Central memory CD4-positive, alpha-beta T cell (primary cell): ENCODE measurements around the gene TEPSIN.
"Not testable (repeated sequence)": the region's sequence is repeated elsewhere in the genome, so short reads cannot be mapped to it uniquely, and the experiment has no call there.

Source experiments
- DNase-seq: peaks from one replicate; pipeline ENCODE4 v3.0.0; 2022

TEPSIN gene

DNA sequence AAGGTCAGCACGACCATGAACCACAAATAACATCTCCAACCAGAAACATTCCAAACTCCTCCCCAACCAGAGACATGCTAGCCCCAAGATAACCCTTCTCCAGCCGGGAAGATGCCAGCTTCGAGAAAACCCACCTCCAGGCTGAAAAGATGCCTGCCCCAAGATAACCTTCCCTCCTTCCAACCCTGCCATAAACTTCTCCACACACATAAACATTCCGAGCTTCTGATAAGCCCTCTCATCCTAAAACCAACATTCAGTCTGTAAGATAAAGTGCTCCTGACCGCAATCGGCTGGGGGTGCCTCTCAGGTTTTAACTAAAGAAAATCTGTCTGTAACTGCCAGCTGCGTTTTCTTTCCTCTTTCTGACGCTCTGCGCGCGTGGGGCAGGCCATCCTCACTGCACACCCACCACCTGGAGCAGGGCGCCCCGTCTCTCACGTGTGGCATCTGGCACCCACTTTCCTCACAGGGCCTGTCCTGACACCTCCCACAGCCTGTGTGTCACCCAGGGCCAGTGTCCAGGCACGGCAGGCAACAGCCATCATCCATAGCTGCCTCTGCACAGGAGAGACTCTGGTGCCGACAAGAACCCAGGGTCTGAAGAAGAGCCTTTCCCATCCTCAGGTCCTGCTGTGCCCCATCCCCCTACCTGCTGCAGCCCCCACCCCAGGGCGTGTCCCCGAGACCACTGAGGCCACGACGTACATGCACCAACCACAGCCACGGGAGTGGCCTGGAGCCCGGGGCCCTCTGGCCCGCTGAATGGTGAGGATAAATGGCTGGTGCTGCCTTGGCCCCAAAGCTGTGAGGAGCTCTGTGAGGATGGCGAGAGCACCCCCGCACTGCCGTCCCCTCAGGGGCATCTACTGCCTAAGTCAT, 3.7 kb downstream of the TEPSIN start:
- DNase-seq, result no peak

DNA sequence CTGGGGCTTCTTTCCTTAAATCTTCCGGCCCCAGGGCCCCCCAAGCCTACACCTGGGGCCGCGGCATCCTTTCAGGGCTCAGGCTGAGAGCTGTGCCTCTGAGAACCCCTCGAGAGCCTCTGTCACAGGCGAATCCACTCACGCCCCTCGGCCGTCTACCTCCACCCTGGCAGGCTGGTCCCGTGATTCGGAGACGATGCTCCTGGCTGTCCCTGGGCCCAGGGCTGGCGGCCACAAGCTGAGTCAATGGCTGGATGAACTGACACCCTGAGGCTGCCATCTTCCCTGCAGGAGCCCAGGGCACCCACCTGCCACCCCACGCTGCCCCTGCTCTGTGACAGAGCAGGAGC, 4.4 kb downstream of the TEPSIN start:
- DNase-seq, result no peak

- DNase-seq, result no peak
Measured at GRCh38 chr17:81233811-81234505, 4.9 kb downstream of the TEPSIN start.

- DNase-seq, result no peak
Measured at GRCh38 chr17:81233316-81233715, 5.5 kb downstream of the TEPSIN start.

- DNase-seq, result no peak
Measured at GRCh38 chr17:81232616-81233241, 6.1 kb downstream of the TEPSIN start.

- no peak for DNase-seq
Measured at GRCh38 chr17:81231766-81232581, 6.9 kb downstream of the TEPSIN start.

DNA sequence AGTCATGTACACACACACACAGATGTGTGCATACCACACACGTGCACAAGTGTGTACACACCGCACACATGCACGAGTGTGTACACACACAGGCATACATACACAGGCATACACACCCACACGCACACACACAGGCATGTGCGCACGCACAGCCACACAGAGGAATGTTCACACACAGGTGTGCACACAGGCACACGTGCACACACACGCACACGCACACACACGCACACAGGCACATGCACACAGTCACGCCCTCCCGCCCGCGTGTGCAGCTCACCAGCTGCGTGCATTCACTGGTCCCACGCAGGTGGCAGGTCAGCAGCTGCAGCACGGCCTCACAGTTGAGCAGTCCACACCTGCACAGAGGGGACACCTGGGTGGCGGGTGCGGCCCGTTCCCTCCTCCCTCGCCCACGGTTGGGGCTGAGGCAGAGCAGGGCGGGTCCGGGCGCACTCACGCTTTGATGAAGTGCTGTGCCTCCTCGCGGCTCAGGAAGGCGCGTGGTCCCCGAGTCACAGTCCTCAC, 7.7 kb downstream of the TEPSIN start:
- no peak for DNase-seq

DNA sequence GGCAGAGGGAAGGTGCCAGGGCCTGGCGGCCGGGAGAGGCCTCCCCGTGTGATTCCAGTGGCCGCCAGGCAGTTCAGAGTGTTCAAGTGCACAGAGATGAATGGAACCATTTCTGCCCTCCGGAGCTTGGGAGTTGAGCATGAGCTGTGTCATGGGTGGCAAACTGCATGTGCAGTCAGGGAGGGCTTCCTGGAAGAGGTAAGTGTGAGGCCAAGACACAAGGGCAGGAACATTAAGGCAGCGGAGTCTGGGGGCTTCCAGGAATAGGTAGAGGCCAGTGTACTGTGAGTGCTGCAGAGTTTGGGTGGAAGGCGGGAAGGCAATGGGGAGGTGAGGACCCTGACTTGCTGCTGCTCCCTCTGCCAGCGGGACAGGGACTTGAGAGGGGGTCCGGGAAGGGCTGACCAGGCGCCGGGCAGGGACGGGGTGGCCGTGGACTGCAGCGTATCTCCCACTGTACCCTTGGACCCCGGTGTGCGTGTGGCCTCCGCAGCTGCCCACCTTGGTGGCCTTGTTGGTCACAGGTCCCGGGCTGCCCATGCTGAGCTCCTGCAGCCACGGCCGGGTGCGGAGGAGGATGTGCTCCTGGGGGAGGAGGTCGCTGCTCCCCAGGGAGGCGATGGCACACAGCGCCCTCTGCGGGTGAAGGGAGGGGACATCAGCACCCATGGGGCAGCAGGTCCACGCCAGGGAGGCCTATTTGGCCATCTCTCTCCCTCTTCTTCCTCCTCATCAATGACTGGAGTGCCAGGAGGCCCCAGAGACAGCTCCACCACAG, 8.6 kb downstream of the TEPSIN start:
- DNase-seq, result no peak

DNA sequence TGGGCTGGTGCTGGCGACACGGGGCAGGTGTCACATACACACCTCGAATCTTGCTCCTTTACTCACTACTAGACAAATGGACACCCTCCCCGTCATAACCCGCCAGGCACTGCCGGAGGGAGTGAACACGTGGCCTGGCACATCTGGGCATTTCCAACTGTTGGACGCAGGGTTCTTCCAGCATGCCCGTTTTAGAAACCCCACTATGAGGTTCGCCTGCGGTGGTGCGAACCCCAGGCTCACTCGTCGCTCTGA, 9.3 kb downstream of the TEPSIN start:
- no peak for DNase-seq

GRCh38 chr17:81228834-81229665, 9.8 kb downstream of the TEPSIN start:
- no peak for DNase-seq

- DNase-seq, result no peak
Measured at GRCh38 chr17:81228420-81228819, 10.4 kb downstream of the TEPSIN start.

DNA sequence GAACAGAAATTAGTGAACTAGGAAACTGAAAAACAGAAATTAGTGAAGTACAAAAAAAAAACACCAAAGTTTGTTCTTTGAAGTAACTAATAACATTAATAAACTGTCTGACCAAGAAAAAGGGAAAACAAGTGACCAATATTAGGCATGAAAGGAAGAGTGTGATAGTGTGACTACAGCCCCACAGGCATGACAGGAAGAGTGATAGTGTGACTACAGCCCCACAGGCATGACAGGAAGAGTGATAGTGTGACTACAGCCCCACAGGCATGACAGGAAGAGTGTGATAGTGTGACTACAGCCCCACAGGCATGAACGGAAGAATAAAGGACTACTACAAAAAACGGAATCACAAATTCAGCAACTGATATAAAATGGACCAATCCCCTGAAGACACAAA, 11.2 kb downstream of the TEPSIN start:
- DNase-seq, result not testable (repeated sequence)

- DNase-seq, result no peak
Measured at GRCh38 chr17:81223762-81224130, 15.1 kb downstream of the TEPSIN start.

- peak; percentile 98 for DNase-seq
Measured at GRCh38 chr17:81222906-81223761, 15.7 kb downstream of the TEPSIN start, which contains the start of gene CEP131. CEP131 (minus strand) TSS chr17:81222965; CDS start chr17:81220056, 2,909 bp downstream.

- DNase-seq, result no peak
Measured at GRCh38 chr17:81222620-81222905, 16.3 kb downstream of the TEPSIN start.

- no peak for DNase-seq
Measured at GRCh38 chr17:81221842-81222619, 16.8 kb downstream of the TEPSIN start.

DNA sequence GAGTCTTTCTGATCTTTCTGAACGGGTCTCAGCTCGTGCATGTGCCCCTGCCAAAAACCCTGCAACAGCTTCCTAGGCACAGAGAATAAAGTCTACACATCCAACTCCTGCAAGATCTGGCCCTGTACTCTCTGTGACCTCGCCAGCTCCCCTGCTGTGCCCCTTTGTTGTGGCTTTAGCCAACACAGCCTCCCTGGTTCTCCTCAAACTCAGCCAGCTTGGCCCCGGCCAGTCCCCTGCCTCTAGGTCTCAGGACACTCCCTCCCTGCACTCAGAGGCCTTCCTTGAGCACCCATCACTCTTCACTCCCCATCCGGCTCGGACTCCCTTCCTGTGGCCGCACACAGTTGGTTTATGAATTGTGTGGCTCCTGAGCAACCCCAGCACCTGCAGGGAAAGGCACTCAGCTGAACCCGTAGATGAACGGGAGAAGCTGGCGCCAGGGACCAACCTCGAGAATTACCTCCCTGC, 17.4 kb downstream of the TEPSIN start:
- no peak for DNase-seq

DNA sequence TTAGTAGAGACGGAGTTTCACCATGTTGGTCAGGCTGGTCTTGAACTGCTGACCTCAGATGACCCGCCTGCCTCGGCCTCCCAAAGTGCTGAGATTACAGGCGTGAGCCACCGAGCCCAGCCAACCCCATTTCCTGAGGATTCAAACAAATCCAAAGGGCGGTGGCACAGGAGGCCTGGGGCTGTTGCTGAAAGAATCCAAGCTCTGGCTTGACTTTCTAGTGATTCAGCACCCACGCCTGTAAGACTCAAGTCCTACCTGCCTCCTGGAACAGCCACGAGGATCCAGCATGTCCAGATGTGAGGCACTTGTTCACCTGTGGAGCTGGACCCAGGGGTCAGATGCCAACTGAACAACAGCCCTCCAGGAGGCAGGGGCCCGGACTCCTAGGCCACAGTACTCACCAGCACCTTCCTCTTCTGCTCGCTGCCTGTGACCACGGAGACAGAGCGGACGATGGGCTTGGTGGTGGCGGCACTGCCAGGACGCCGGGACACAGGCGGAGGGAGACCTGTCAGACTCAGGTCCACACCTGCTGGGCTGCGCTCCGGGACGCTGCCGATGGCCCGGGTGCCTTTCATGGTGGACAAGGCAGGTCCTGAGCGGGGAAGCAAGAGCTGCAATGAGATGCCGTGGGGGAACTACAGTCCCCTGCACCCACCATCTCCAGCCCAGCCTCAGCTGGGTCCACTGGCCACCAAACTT, 19.2 kb downstream of the TEPSIN start:
- no peak for DNase-seq

- no peak for DNase-seq
Measured at GRCh38 chr17:81218991-81219390, 19.9 kb downstream of the TEPSIN start.
